B cell (primary cell): ENCODE measurements around the gene SOCS3. TPM values are rescaled to one million over a fixed set of nuclear protein-coding genes. Genes with fewer than 3 reads are reported as not detected.

Experiments used
- ATAC-seq: fragments of 200-7000 bp; cut with Tn5 transposase; one replicate; pipeline ENCODE4 v1.10.0; 2021; ENCODE audit warnings: low read depth, mild to moderate bottlenecking, moderate number of reproducible peaks, moderate library complexity
- CTCF ChIA-PET: fragments of 350-600 bp; sonication (Branson Sonifier 250); formaldehyde crosslinking; loops from one replicate; lab custom pipeline; 2021; ENCODE audit warnings: antibody characterized with exemption, inconsistent platforms; lab: Charles Lee
- POLR2A ChIA-PET: fragments of 350-600 bp; sonication (Branson Sonifier 250); formaldehyde crosslinking; loops from one replicate; lab custom pipeline; 2021; ENCODE audit warnings: antibody characterized with exemption; lab: Charles Lee
- DNase-seq: peaks from one replicate; pipeline ENCODE4 v3.0.0; 2013
- H2AFZ ChIP-seq: 2 replicates; pipeline ENCODE4 v1.6.1; 2012; ENCODE audit warnings: mild to moderate bottlenecking, low read depth, low read length; ENCODE audit not compliant: insufficient read depth, poor library complexity, severe bottlenecking
- H3K27ac ChIP-seq, 2 donors: 1 replicate in 1 of 2; 2 replicates in 1 of 2; pipeline ENCODE4 v1.5.1; 2012 to 2013; ENCODE audit warnings: low read length in 2 of 2, mild to moderate bottlenecking in 2 of 2, moderate library complexity in 1 of 2
- H3K27me3 ChIP-seq, 4 experiments: fragments of 200-600 bp in 1 of 4; sonication (generic) in 1 of 4; replicated peaks in 1 of 4; 1 replicate in 2 of 4; 2 replicates in 2 of 4; pipeline versions ENCODE4 v1.6.1 to v1.7.0; 2013 to 2016; ENCODE audit warnings: low read length in 3 of 4, mild to moderate bottlenecking in 2 of 4, mixed read lengths in 1 of 4, moderate library complexity in 1 of 4; ENCODE audit not compliant: insufficient read depth in 4 of 4, control insufficient read depth in 3 of 4; ENCODE audit errors: control extremely low read depth in 1 of 4
- H3K36me3 ChIP-seq, 2 experiments: replicated peaks in 1 of 2; 1 replicate in 1 of 2; 2 replicates in 1 of 2; pipeline versions ENCODE4 v1.6.1 to v1.7.1; 2013; ENCODE audit warnings: low read length in 1 of 2; ENCODE audit not compliant: insufficient read depth in 2 of 2, control insufficient read depth in 1 of 2; ENCODE audit errors: control extremely low read depth in 1 of 2, extremely low read depth in 1 of 2
- H3K4me1 ChIP-seq, 2 donors: fragments of 200-600 bp in 1 of 2; sonication (generic) in 1 of 2; 1 replicate in 1 of 2; 2 replicates in 1 of 2; pipeline versions ENCODE4 v1.5.1 to v1.6.1; 2013 to 2017; ENCODE audit warnings: low read length in 2 of 2; ENCODE audit not compliant: control insufficient read depth in 2 of 2, insufficient read depth in 2 of 2
- H3K4me2 ChIP-seq: replicated peaks from 2 replicates; pipeline ENCODE3; 2012; ENCODE audit warnings: mild to moderate bottlenecking, low read depth, low read length; ENCODE audit not compliant: poor library complexity, severe bottlenecking
- H3K4me3 ChIP-seq, 5 experiments: fragments of 200-600 bp in 1 of 5; sonication (generic) in 1 of 5; 1 replicate in 3 of 5; 2 replicates in 2 of 5; pipeline versions ENCODE4 v1.5.1 to v1.7.0; 2011 to 2016; ENCODE audit warnings: low read length in 4 of 5, mild to moderate bottlenecking in 4 of 5, low read depth in 2 of 5, control low read depth in 1 of 5, moderate library complexity in 1 of 5; ENCODE audit not compliant: insufficient read depth in 1 of 5; ENCODE audit errors: control extremely low read depth in 1 of 5, extremely low read depth in 1 of 5
- H3K79me2 ChIP-seq: fragments of 200-600 bp; sonication (generic); one replicate; pipeline ENCODE4 v1.6.0; 2016; ENCODE audit warnings: low read length; ENCODE audit not compliant: control insufficient read depth, insufficient read depth
- H3K9ac ChIP-seq: fragments of 200-600 bp; sonication (generic); 2 replicates; pipeline ENCODE4 v1.6.1; 2017; ENCODE audit warnings: mild to moderate bottlenecking, low read length, moderate library complexity
- H3K9me3 ChIP-seq, 3 donors: one replicate each; pipeline versions ENCODE4 v1.6.1 to v1.7.1; 2013; ENCODE audit warnings: low read length in 2 of 3; ENCODE audit not compliant: control insufficient read depth in 2 of 3, insufficient read depth in 1 of 3; ENCODE audit errors: control extremely low read depth in 1 of 3
- H4K20me1 ChIP-seq: 2 replicates; pipeline ENCODE4 v1.6.0; 2012; ENCODE audit warnings: mild to moderate bottlenecking, low read length; ENCODE audit not compliant: insufficient read depth, control insufficient read depth, poor library complexity, severe bottlenecking
- H3K27ac Mint-ChIP-seq: one replicate; pipeline ENCODE4 v1.8.0; 2021; ENCODE audit warnings: mixed read lengths
- H3K27me3 Mint-ChIP-seq: one replicate; pipeline ENCODE4 v1.8.0; 2021; ENCODE audit warnings: mixed read lengths
- H3K4me1 Mint-ChIP-seq: one replicate; pipeline ENCODE4 v1.8.0; 2021; ENCODE audit warnings: mixed read lengths
- H3K4me3 Mint-ChIP-seq: one replicate; pipeline ENCODE4 v1.8.0; 2021; ENCODE audit warnings: mixed read lengths
- H3K9me3 Mint-ChIP-seq: one replicate; pipeline ENCODE4 v1.8.0; 2022; ENCODE audit warnings: mixed read lengths; ENCODE audit not compliant: insufficient read depth
- EZH2 ChIP-seq: IDR thresholded peaks from 2 replicates; pipeline ENCODE4 v1.6.1; 2012; ENCODE audit warnings: borderline replicate concordance, low read depth, mild to moderate bottlenecking, moderate library complexity, low read length; ENCODE audit not compliant: insufficient read depth, poor library complexity, severe bottlenecking
- WGBS: methylation state at CpG from one replicate; pipeline ENCODE4 v1.1.5; 2013; ENCODE audit warnings: missing lambda C conversion rate; ENCODE audit not compliant: insufficient coverage; 5-methylcytosine and 5-hydroxymethylcytosine counted together
- intact Hi-C: fragments of 100-400 bp; cut with micrococcal nuclease; formaldehyde crosslinking; loops from one replicate; pipeline ENCODE4 v1.10.0; 2022
- polyA plus RNA-seq: library from polyadenylated mRNA; depleted of rRNA; stranded (reverse); fragments of >200 nt; gene quantifications from 2 replicates; pipeline ENCODE4 v1.2.3, GENCODE V29; 2012
- total RNA-seq, 2 donors: library from RNA; stranded (reverse); fragments of 120-200 nt in 1 of 2; gene quantifications; 1 replicate in 1 of 2; 2 replicates in 1 of 2; pipeline versions ENCODE4 v1.2.3 to v1.2.4, GENCODE V29; 2013 to 2022
- TF ChIP-seq, protein P1 (sequence below): fragments of 200-600 bp; IDR thresholded peaks from one replicate; pipeline ENCODE4 v1.8.0; 2022; ENCODE audit warnings: antibody characterized with exemption, mild to moderate bottlenecking

Gene SOCS3
- total and polyA plus RNA-seq, 2 donors (not counting 1 experiment from before 2014, with no cell fraction given), result 41.8 to 67.6 TPM

GRCh38 chr17:78395155-78395554 lies 35.3 kb upstream of the SOCS3 start:
- TF ChIP-seq, protein P1, sequence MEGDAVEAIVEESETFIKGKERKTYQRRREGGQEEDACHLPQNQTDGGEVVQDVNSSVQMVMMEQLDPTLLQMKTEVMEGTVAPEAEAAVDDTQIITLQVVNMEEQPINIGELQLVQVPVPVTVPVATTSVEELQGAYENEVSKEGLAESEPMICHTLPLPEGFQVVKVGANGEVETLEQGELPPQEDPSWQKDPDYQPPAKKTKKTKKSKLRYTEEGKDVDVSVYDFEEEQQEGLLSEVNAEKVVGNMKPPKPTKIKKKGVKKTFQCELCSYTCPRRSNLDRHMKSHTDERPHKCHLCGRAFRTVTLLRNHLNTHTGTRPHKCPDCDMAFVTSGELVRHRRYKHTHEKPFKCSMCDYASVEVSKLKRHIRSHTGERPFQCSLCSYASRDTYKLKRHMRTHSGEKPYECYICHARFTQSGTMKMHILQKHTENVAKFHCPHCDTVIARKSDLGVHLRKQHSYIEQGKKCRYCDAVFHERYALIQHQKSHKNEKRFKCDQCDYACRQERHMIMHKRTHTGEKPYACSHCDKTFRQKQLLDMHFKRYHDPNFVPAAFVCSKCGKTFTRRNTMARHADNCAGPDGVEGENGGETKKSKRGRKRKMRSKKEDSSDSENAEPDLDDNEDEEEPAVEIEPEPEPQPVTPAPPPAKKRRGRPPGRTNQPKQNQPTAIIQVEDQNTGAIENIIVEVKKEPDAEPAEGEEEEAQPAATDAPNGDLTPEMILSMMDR, result no peak
- TF ChIP-seq EZH2, result no peak
- H3K27me3 Mint-ChIP-seq, result no peaks in the 10 kb centered on the region
- H3K36me3 ChIP-seq, result peaks cover 0 to 75% of the 10 kb centered on the region in 2 experiments
- no peaks in the 10 kb centered on the region for H3K9me3 Mint-ChIP-seq
- no CpG with 5 or more reads among the region's 2 CpGs for WGBS
- H3K27ac ChIP-seq, result no peak overlapping the region
- POLR2A ChIA-PET, result no interaction called here
- H3K9me3 ChIP-seq, result no peaks in the 10 kb centered on the region
- intact Hi-C loops, result no loop called here
- H3K4me1 ChIP-seq, result peaks cover 0 to 2% of the 10 kb centered on the region in 2 donors
- ATAC-seq, result no peak
- CTCF ChIA-PET, result no interaction called here
- H4K20me1 ChIP-seq, result peaks cover 90% of the 10 kb centered on the region
- H3K4me2 ChIP-seq, result no peak overlapping the region
- H3K27me3 ChIP-seq, result no peaks in the 10 kb centered on the region
- H3K4me3 ChIP-seq, result no peak overlapping the region
- H3K27ac Mint-ChIP-seq, result no peak overlapping the region
- DNase-seq, result no peak
- H3K4me3 Mint-ChIP-seq, result no peak overlapping the region
- peaks cover 97% of the 10 kb centered on the region for H3K79me2 ChIP-seq
- H2AFZ ChIP-seq, result no peak overlapping the region
- H3K4me1 Mint-ChIP-seq, result peaks cover 19% of the 10 kb centered on the region
- H3K9ac ChIP-seq, result no peak overlapping the region

GRCh38 chr17:78394209-78394608 lies 34.3 kb upstream of the SOCS3 start:
- POLR2A ChIA-PET, result no interaction called here
- no peak for ATAC-seq

More at GRCh38 chr17:78394209-78394608, 34.3 kb upstream of the SOCS3 start:
- H3K4me1 Mint-ChIP-seq, result peaks cover 22% of the 10 kb centered on the region
- Histone ChIP-seq H3K4me3 (no peak overlapping the region), H3K79me2 (peaks cover 100% of the 10 kb centered on the region), H3K9me3 (no peaks in the 10 kb centered on the region), H2AFZ (no peak overlapping the region), H4K20me1 (peaks cover 97% of the 10 kb centered on the region), H3K4me1 (peaks cover under 1 to 9% of the 10 kb centered on the region in 2 donors), H3K9ac (no peak overlapping the region), H3K36me3 (peaks cover 0 to 66% of the 10 kb centered on the region in 2 experiments), H3K4me2 (no peak overlapping the region), H3K27ac (no peak overlapping the region), H3K27me3 (no peaks in the 10 kb centered on the region)
- H3K4me3 Mint-ChIP-seq, result no peak overlapping the region
- CTCF ChIA-PET, result no interaction called here
- intact Hi-C loops, result no loop called here
- 97% methylated on average over 7 of the region's 7 CpGs for WGBS
- DNase-seq, result no peak
- no peak overlapping the region for H3K27ac Mint-ChIP-seq
- no peaks in the 10 kb centered on the region for H3K9me3 Mint-ChIP-seq
- TF ChIP-seq, protein P1, result no peak
- TF ChIP-seq EZH2, result no peak
- no peaks in the 10 kb centered on the region for H3K27me3 Mint-ChIP-seq
